ENCODE measurements around the gene BCORL1.

DNA sequence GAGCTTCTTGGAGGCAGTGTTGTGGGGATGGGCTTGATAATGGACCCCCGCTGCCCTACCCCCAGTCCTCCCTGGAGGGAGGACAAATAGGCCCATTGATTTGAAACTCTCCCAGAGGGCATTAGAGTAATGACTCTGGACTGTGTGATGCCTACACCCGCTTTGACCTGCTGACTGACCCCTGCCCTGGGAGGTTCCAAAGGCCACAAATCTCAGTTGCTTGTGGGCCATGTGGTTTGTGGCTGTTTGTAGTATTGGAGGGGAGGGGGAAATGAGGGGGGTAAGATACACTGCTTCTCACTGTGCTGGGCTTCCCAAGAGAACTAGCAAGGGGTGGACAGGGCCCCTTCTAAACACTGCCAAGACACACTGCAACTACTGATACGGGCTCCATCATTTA lies 27.6 kb upstream of the BCORL1 start:
- TF ChIP-seq, protein P1, sequence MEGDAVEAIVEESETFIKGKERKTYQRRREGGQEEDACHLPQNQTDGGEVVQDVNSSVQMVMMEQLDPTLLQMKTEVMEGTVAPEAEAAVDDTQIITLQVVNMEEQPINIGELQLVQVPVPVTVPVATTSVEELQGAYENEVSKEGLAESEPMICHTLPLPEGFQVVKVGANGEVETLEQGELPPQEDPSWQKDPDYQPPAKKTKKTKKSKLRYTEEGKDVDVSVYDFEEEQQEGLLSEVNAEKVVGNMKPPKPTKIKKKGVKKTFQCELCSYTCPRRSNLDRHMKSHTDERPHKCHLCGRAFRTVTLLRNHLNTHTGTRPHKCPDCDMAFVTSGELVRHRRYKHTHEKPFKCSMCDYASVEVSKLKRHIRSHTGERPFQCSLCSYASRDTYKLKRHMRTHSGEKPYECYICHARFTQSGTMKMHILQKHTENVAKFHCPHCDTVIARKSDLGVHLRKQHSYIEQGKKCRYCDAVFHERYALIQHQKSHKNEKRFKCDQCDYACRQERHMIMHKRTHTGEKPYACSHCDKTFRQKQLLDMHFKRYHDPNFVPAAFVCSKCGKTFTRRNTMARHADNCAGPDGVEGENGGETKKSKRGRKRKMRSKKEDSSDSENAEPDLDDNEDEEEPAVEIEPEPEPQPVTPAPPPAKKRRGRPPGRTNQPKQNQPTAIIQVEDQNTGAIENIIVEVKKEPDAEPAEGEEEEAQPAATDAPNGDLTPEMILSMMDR (IDR thresholded peaks at IDR 0.05), result no peak
- TF ChIP-seq POLR2A (IDR thresholded peaks at IDR 0.05), result no peak
